D721Med (cell line): ENCODE measurements around the gene RTN1.

ENCODE experiments used
- DNase-seq: peaks from one replicate; pipeline ENCODE4 v3.0.0; 2011; ENCODE audit warnings: low spot score; ENCODE audit not compliant: insufficient read length
- FAIRE-seq: peaks from 2 replicates; lab custom pipeline; 2011; peaks lifted over from hg19 to GRCh38; lab: Jason Lieb, UNC
- CTCF ChIP-seq: IDR thresholded peaks from 2 replicates; pipeline ENCODE4 v1.5.1; 2012; ENCODE audit warnings: mild to moderate bottlenecking, control low read depth; ENCODE audit not compliant: insufficient read depth; ENCODE audit errors: missing control alignments

Gene RTN1

GRCh38 chr14:59849411-59850130, 21.0 kb downstream of the RTN1 start:
- FAIRE-seq (no peak), DNase-seq (no peak)

GRCh38 chr14:59848671-59849070, 21.9 kb downstream of the RTN1 start:
- TF ChIP-seq CTCF = no peak
- DNase-seq (no peak), FAIRE-seq (no peak)

More at GRCh38 chr14:59849411-59850130, 21.0 kb downstream of the RTN1 start:
- no peak for TF ChIP-seq CTCF

GRCh38 chr14:59847711-59848110, 22.9 kb downstream of the RTN1 start:
- DNase-seq = no peak
- no peak for TF ChIP-seq CTCF
- FAIRE-seq = no peak

- DNase-seq = no peak
- no peak for FAIRE-seq
- no peak for TF ChIP-seq CTCF
These were observed 24.0 kb downstream of the RTN1 start for GRCh38 chr14:59846595-59846994.

- TF ChIP-seq CTCF = no peak
These were observed 25.3 kb downstream of the RTN1 start for GRCh38 chr14:59845245-59845644.

GRCh38 chr14:59844186-59844812, 26.3 kb downstream of the RTN1 start:
- FAIRE-seq (no peak), DNase-seq (no peak)
- no peak for TF ChIP-seq CTCF

More at GRCh38 chr14:59845245-59845644, 25.3 kb downstream of the RTN1 start:
- FAIRE-seq (no peak), DNase-seq (no peak)

GRCh38 chr14:59836116-59836515, 34.5 kb downstream of the RTN1 start:
- FAIRE-seq (no peak), DNase-seq (no peak)
- TF ChIP-seq CTCF = no peak
